ENCODE data around the gene EFS.

Gene EFS

DNA sequence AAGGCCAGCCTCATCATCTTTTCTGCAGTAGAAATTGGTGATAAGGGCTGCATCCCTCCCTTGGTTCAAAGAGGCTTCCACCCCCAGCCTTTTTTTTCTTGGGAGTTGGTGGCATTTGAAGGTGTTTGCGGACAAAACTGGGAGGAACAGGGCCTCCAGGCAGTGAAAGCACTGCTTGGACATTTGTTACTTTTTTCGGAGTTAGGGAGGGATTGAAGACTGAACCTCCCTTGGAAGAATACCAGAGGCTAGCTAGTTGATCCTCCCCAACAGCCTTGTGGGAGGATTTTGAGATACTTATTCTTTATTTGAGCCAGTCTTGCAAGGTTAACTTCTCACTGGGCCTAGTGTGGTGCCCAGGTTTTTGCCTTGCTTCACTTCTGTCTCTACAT is 40.5 kb downstream of the EFS start:
- ATAC-seq: no peak

DNA sequence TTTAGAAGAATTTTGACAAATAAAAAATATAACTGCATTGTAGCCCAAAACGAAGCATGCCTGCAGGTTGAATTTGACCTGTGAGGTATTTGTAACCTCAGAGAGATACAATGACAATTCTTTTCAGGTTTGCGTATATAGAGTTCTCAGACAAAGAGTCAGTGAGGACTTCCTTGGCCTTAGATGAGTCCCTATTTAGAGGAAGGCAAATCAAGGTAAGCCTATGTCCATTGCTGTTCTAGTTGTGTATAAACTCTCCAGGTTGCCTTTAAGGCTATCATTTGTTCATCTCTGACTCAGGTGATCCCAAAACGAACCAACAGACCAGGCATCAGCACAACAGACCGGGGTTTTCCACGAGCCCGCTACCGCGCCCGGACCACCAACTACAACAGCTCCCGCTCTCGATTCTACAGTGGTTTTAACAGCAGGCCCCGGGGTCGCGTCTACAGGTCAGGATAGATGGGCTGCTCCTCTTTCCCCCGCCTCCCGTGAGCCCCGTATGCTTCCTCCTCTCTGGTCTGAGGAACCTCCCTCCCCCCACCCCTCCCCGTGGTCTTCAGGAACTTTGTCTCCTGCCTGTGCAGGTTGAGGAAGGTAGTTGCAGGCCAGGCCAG is 41.0 kb downstream of the EFS start:
- no peak for ATAC-seq
- no peak for TF ChIP-seq ISL1 (CRISPR knock-in tag; IDR thresholded peaks at IDR 0.05)
- TF ChIP-seq, protein P1, sequence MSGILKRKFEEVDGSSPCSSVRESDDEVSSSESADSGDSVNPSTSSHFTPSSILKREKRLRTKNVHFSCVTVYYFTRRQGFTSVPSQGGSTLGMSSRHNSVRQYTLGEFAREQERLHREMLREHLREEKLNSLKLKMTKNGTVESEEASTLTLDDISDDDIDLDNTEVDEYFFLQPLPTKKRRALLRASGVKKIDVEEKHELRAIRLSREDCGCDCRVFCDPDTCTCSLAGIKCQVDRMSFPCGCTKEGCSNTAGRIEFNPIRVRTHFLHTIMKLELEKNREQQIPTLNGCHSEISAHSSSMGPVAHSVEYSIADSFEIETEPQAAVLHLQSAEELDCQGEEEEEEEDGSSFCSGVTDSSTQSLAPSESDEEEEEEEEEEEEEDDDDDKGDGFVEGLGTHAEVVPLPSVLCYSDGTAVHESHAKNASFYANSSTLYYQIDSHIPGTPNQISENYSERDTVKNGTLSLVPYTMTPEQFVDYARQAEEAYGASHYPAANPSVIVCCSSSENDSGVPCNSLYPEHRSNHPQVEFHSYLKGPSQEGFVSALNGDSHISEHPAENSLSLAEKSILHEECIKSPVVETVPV (CRISPR knock-in tag; IDR thresholded peaks at IDR 0.05): no peak
- TF ChIP-seq TCF4 (CRISPR knock-in tag; IDR thresholded peaks at IDR 0.05; ENCODE audit: borderline replicate concordance): no peak
- no peak for TF ChIP-seq GLIS3 (CRISPR knock-in tag; IDR thresholded peaks at IDR 0.05)
- TF ChIP-seq ESRRG (CRISPR knock-in tag; IDR thresholded peaks at IDR 0.05): no peak
- no peak for TF ChIP-seq TOX (CRISPR knock-in tag; IDR thresholded peaks at IDR 0.05; ENCODE audit: borderline replicate concordance)
- TF ChIP-seq PATZ1 (CRISPR knock-in tag; IDR thresholded peaks at IDR 0.05; ENCODE audit: borderline replicate concordance): no peak
- no peak for TF ChIP-seq SNAI2 (CRISPR knock-in tag; IDR thresholded peaks at IDR 0.05)
- TF ChIP-seq RARB (CRISPR knock-in tag; IDR thresholded peaks at IDR 0.05): no peak
- no peak for TF ChIP-seq PPARA (CRISPR knock-in tag; IDR thresholded peaks at IDR 0.05; ENCODE audit: borderline replicate concordance)
- TF ChIP-seq, protein P2, sequence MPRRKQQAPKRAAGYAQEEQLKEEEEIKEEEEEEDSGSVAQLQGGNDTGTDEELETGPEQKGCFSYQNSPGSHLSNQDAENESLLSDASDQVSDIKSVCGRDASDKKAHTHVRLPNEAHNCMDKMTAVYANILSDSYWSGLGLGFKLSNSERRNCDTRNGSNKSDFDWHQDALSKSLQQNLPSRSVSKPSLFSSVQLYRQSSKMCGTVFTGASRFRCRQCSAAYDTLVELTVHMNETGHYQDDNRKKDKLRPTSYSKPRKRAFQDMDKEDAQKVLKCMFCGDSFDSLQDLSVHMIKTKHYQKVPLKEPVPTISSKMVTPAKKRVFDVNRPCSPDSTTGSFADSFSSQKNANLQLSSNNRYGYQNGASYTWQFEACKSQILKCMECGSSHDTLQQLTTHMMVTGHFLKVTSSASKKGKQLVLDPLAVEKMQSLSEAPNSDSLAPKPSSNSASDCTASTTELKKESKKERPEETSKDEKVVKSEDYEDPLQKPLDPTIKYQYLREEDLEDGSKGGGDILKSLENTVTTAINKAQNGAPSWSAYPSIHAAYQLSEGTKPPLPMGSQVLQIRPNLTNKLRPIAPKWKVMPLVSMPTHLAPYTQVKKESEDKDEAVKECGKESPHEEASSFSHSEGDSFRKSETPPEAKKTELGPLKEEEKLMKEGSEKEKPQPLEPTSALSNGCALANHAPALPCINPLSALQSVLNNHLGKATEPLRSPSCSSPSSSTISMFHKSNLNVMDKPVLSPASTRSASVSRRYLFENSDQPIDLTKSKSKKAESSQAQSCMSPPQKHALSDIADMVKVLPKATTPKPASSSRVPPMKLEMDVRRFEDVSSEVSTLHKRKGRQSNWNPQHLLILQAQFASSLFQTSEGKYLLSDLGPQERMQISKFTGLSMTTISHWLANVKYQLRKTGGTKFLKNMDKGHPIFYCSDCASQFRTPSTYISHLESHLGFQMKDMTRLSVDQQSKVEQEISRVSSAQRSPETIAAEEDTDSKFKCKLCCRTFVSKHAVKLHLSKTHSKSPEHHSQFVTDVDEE (CRISPR knock-in tag; IDR thresholded peaks at IDR 0.05): no peak
- no peak for TF ChIP-seq ZFP3 (CRISPR knock-in tag; IDR thresholded peaks at IDR 0.05)
- TF ChIP-seq BACH2 (CRISPR knock-in tag; IDR thresholded peaks at IDR 0.05; ENCODE audit: borderline replicate concordance): no peak
- TF ChIP-seq ZFP30 (CRISPR knock-in tag; IDR thresholded peaks at IDR 0.05): no peak

More for the DNA sequence above, 40.5 kb downstream of the EFS start:
- TF ChIP-seq BACH2 (CRISPR knock-in tag; IDR thresholded peaks at IDR 0.05; ENCODE audit: borderline replicate concordance) (no peak), ZC3H10 (CRISPR knock-in tag; IDR thresholded peaks at IDR 0.05) (no peak), POU6F1 (CRISPR knock-in tag; IDR thresholded peaks at IDR 0.05; ENCODE audit: borderline replicate concordance, low read depth) (no peak), PPARA (CRISPR knock-in tag; IDR thresholded peaks at IDR 0.05; ENCODE audit: borderline replicate concordance) (no peak), ZFP30 (CRISPR knock-in tag; IDR thresholded peaks at IDR 0.05) (no peak), TOX (CRISPR knock-in tag; IDR thresholded peaks at IDR 0.05; ENCODE audit: borderline replicate concordance) (no peak), PATZ1 (CRISPR knock-in tag; IDR thresholded peaks at IDR 0.05; ENCODE audit: borderline replicate concordance) (no peak), ISL1 (CRISPR knock-in tag; IDR thresholded peaks at IDR 0.05) (no peak), ZNF565 (CRISPR knock-in tag; conservative IDR thresholded peaks at IDR 0.05; ENCODE audit: low read depth) (no peak), ZNF8 (CRISPR knock-in tag; IDR thresholded peaks at IDR 0.05) (no peak), ZNF70 (CRISPR knock-in tag; IDR thresholded peaks at IDR 0.05) (no peak), TCF4 (CRISPR knock-in tag; IDR thresholded peaks at IDR 0.05; ENCODE audit: borderline replicate concordance) (no peak), CSDC2 (CRISPR knock-in tag; IDR thresholded peaks at IDR 0.05) (no peak), OSR1 (CRISPR knock-in tag; IDR thresholded peaks at IDR 0.05) (no peak), ESRRG (CRISPR knock-in tag; IDR thresholded peaks at IDR 0.05) (no peak), RARB (CRISPR knock-in tag; IDR thresholded peaks at IDR 0.05) (no peak)
- TF ChIP-seq, protein P1 (CRISPR knock-in tag; IDR thresholded peaks at IDR 0.05): no peak
- TF ChIP-seq, protein P3, sequence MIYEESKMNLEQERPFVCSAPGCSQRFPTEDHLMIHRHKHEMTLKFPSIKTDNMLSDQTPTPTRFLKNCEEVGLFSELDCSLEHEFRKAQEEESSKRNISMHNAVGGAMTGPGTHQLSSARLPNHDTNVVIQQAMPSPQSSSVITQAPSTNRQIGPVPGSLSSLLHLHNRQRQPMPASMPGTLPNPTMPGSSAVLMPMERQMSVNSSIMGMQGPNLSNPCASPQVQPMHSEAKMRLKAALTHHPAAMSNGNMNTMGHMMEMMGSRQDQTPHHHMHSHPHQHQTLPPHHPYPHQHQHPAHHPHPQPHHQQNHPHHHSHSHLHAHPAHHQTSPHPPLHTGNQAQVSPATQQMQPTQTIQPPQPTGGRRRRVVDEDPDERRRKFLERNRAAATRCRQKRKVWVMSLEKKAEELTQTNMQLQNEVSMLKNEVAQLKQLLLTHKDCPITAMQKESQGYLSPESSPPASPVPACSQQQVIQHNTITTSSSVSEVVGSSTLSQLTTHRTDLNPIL (CRISPR knock-in tag; IDR thresholded peaks at IDR 0.05; ENCODE audit: low read depth): no peak
